HCT116 (cell line): Measurements from ENCODE around the gene ALKBH2. TPM values are rescaled to one million over a fixed set of nuclear protein-coding genes. Genes with fewer than 3 reads are reported as not detected.

ENCODE experiments used
- ATAC-seq: fragments of 200-7000 bp; cut with Tn5 transposase; 2 replicates; pipeline ENCODE4 v1.9.1; 2020; ENCODE audit warnings: mild to moderate bottlenecking, moderate library complexity
- BruUV-seq: library from RNA; stranded (reverse); fragments of 400-500 nt; replicated peaks from 2 replicates; lab custom pipeline; 2021; lab: Mats Ljungman, UMichigan
- CTCF ChIA-PET: fragments of 300-600 bp; sonication (Branson Sonifier 250); formaldehyde crosslinking; loops from one replicate; lab custom pipeline; 2021; ENCODE audit warnings: antibody characterized with exemption; lab: Charles Lee
- POLR2A ChIA-PET: fragments of 300-600, 350-600 bp; sonication (Branson Sonifier 250); formaldehyde crosslinking; loops from one replicate; lab custom pipeline; 2021; ENCODE audit warnings: antibody characterized with exemption; lab: Charles Lee
- RAD21 ChIA-PET, 2 experiments: fragments of 300-600 bp; sonication (Branson Sonifier 250); formaldehyde crosslinking; loops; one replicate each; lab custom pipeline; 2023; ENCODE audit warnings: low total read pairs in 2 of 2; ENCODE audit not compliant: uncharacterized antibody in 2 of 2, unreplicated experiment in 2 of 2, low non-redundant PET in 1 of 2; lab: Charles Lee
- DNase-seq: peaks from one replicate; pipeline ENCODE4 v3.0.0-alpha.2; 2010; ENCODE audit warnings: low read depth, low spot score
- H2AFZ ChIP-seq: fragments of 200-600 bp; shearing (Covaris generic), sonication (generic); 2 replicates; pipeline ENCODE4 v1.6.1; 2017; ENCODE audit warnings: low read depth, mixed run types, mixed read lengths, antibody characterized with exemption, low read length; ENCODE audit not compliant: poor library complexity, severe bottlenecking
- H3K27ac ChIP-seq: 2 replicates; pipeline ENCODE4 v1.5.1; 2012; ENCODE audit warnings: low read depth, low read length
- H3K27me3 ChIP-seq: fragments of 200-600 bp; sonication (generic); 2 replicates; pipeline ENCODE4 v1.6.1; 2016; ENCODE audit warnings: mixed run types, low read length, mixed read lengths; ENCODE audit not compliant: insufficient read depth
- H3K36me3 ChIP-seq, 2 experiments: fragments of 200-500 bp in 1 of 2; fragments of 200-600 bp in 1 of 2; sonication (Bioruptor generic) in 1 of 2; sonication (generic) in 1 of 2; 2 replicates each; pipeline versions ENCODE4 v1.5.1 to v1.6.1; 2014 to 2016; ENCODE audit warnings: low read length in 2 of 2, inconsistent platforms in 1 of 2, mixed read lengths in 1 of 2, mixed run types in 1 of 2; ENCODE audit not compliant: insufficient read depth in 2 of 2, control insufficient read depth in 1 of 2
- H3K4me1 ChIP-seq, 2 experiments: fragments of 200-600 bp in 1 of 2; sonication (generic) in 1 of 2; 2 replicates each; pipeline versions ENCODE4 v1.5.1 to v1.6.1; 2012 to 2017; ENCODE audit warnings: low read length in 2 of 2, inconsistent platforms in 1 of 2, mild to moderate bottlenecking in 1 of 2, mixed read lengths in 1 of 2, mixed run types in 1 of 2, moderate library complexity in 1 of 2; ENCODE audit not compliant: insufficient read depth in 2 of 2, control insufficient read depth in 1 of 2
- H3K4me2 ChIP-seq: fragments of 200-600 bp; sonication (generic); 2 replicates; pipeline ENCODE4 v1.6.1; 2017; ENCODE audit warnings: mixed run types, low read length, mixed read lengths
- H3K4me3 ChIP-seq, 2 experiments: fragments of 200-600 bp in 1 of 2; sonication (generic) in 1 of 2; replicated peaks in 1 of 2; 2 replicates each; pipeline ENCODE4 v1.5.1; 2011 to 2016; ENCODE audit warnings: low read length in 2 of 2, control low read depth in 1 of 2, low read depth in 1 of 2, mild to moderate bottlenecking in 1 of 2, mixed read lengths in 1 of 2, mixed run types in 1 of 2
- H3K79me2 ChIP-seq: fragments of 200-600 bp; sonication (generic); 2 replicates; pipeline ENCODE4 v1.6.1; 2017; ENCODE audit warnings: mild to moderate bottlenecking, mixed run types, low read length, moderate library complexity, mixed read lengths; ENCODE audit not compliant: insufficient read depth
- H3K9ac ChIP-seq: fragments of 200-600 bp; sonication (generic); 2 replicates; pipeline ENCODE4 v1.6.1; 2016; ENCODE audit warnings: low read length, mixed read lengths
- H3K9me2 ChIP-seq: fragments of 200-600 bp; sonication (generic), shearing (Covaris generic); 2 replicates; pipeline ENCODE4 v1.6.1; 2017; ENCODE audit warnings: mixed run types, mild to moderate bottlenecking, moderate library complexity; ENCODE audit not compliant: insufficient read depth
- H3K9me3 ChIP-seq, 2 experiments: fragments of 200-500 bp in 1 of 2; fragments of 200-600 bp in 1 of 2; sonication (Bioruptor generic) in 1 of 2; sonication (generic) in 1 of 2; 2 replicates each; pipeline ENCODE4 v1.6.1; 2014 to 2017; ENCODE audit warnings: low read length in 2 of 2, mixed read lengths in 2 of 2, inconsistent platforms in 1 of 2, low read depth in 1 of 2, mild to moderate bottlenecking in 1 of 2, mixed run types in 1 of 2, moderate library complexity in 1 of 2; ENCODE audit not compliant: control insufficient read depth in 1 of 2, insufficient read depth in 1 of 2
- H4K20me1 ChIP-seq: fragments of 200-600 bp; sonication (generic), shearing (Covaris generic); 2 replicates; pipeline ENCODE4 v1.6.1; 2017; ENCODE audit warnings: mixed run types, mild to moderate bottlenecking, moderate library complexity; ENCODE audit not compliant: insufficient read depth
- ATF3 ChIP-seq: IDR thresholded peaks from 2 replicates; pipeline ENCODE4 v1.6.1; 2012
- CBX3 ChIP-seq: IDR thresholded peaks from 2 replicates; pipeline ENCODE4 v1.6.1; 2012; ENCODE audit warnings: low read depth
- EGR1 ChIP-seq: IDR thresholded peaks from 2 replicates; pipeline ENCODE4 v1.6.1; 2012; ENCODE audit warnings: low read depth
- ELF1 ChIP-seq: IDR thresholded peaks from 2 replicates; pipeline ENCODE4 v1.6.1; 2012; ENCODE audit warnings: low read depth, borderline replicate concordance
- SIN3A ChIP-seq: IDR thresholded peaks from 2 replicates; pipeline ENCODE4 v1.6.1; 2012; ENCODE audit warnings: low read depth
- SRF ChIP-seq: IDR thresholded peaks from 2 replicates; pipeline ENCODE4 v1.6.1; 2012; ENCODE audit warnings: low read depth
- TCF7L2 ChIP-seq: IDR thresholded peaks from 2 replicates; pipeline ENCODE4 v1.7.0; 2011; ENCODE audit warnings: borderline replicate concordance, inconsistent platforms; ENCODE audit not compliant: insufficient read depth, insufficient read length; ENCODE audit errors: extremely low read depth
- YY1 ChIP-seq: IDR thresholded peaks from 2 replicates; pipeline ENCODE4 v1.6.1; 2011; ENCODE audit warnings: low read length, low read depth, moderate library complexity, mild to moderate bottlenecking; ENCODE audit not compliant: insufficient replicate concordance; ENCODE audit errors: extremely low read depth
- intact Hi-C: fragments of 100-400 bp; cut with micrococcal nuclease; formaldehyde crosslinking; loops from 2 replicates; pipeline ENCODE4 v1.10.0; 2022
- total RNA-seq: library from RNA; stranded (reverse); gene quantifications from one replicate; pipeline ENCODE4 v1.2.1, GENCODE V29; 2021; ENCODE audit not compliant: unreplicated experiment

ALKBH2 gene
- total RNA-seq, 1 experiment from 2014 or later, result 35.8 TPM

DNA sequence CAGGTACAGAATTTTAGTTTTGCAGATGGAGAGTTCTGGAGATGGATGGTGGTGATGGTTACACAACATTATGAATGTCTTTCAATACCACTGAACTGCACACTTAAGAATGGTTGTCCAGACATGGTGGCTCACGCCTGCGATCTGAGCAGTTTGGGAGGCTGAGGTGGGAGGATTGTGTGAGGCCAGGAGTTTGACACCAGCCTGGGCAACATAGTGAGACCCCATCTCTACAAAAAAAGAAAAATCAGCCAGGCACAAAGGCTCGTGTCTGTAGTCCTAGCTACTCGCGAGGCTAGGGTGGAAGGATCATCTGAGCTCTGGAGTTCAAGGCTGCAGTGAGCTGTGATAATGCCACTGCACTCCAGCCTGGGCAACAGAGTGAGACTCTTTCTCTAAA is 49.0 kb downstream of the ALKBH2 start:
- POLR2A ChIA-PET, result no interaction called here
- Histone ChIP-seq H3K9me3 (peaks cover 0 to 8% of the 10 kb centered on the region in 2 experiments; a peak in 1 of 4 replicates), H3K9ac (no peak overlapping the region), H3K4me3 (no peak overlapping the region), H3K79me2 (no peaks in the 10 kb centered on the region), H2AFZ (no peak overlapping the region), H3K27me3 (peaks cover 6% of the 10 kb centered on the region), H3K4me2 (no peak overlapping the region), H3K36me3 (no peaks in the 10 kb centered on the region), H3K9me2 (no peaks in the 10 kb centered on the region), H4K20me1 (no peaks in the 10 kb centered on the region), H3K4me1 (no peaks in the 10 kb centered on the region), H3K27ac (no peak overlapping the region)
- intact Hi-C loops, result no loop called here
- RAD21 ChIA-PET, result no interaction called here
- ATAC-seq, result no peak
- DNase-seq, result no peak
- no peak for TF ChIP-seq CBX3
- TF ChIP-seq TCF7L2, result no peak
- TF ChIP-seq YY1, result no peak
- TF ChIP-seq SRF, result no peak
- no peak for TF ChIP-seq EGR1
- no peak for TF ChIP-seq ATF3
- TF ChIP-seq SIN3A, result no peak
- TF ChIP-seq ELF1, result no peak
- BruUV-seq, result no TSS peak
- CTCF ChIA-PET, result interaction anchor here (0.9 kb wide), 1 partner anchor 28 kb away, joined by 3 read pairs; no protein-coding TSS in a partner anchor

Other genes with a start within 250 kb of the ALKBH2 start
- gene SSH1, start 235.9 kb downstream of the ALKBH2 start, total RNA-seq, result 83.3 TPM
- not detected for gene DAO, start 213.4 kb downstream of the ALKBH2 start, total RNA-seq
- gene SVOP, start 72.4 kb downstream of the ALKBH2 start, total RNA-seq, result 0.47 TPM
- 9.2 TPM for gene USP30, start 40.9 kb downstream of the ALKBH2 start, total RNA-seq
- 99.0 TPM for gene UNG, start 4.1 kb upstream of the ALKBH2 start, total RNA-seq
- gene ACACB, start 23.1 kb upstream of the ALKBH2 start, total RNA-seq, result 11.1 TPM
- 0.52 TPM for gene FOXN4, start 215.8 kb upstream of the ALKBH2 start, total RNA-seq